ENCODE results near the gene HIP1R. TPM values are rescaled to one million over a fixed set of nuclear protein-coding genes. Genes with fewer than 3 reads are reported as not detected.
A peak's percentile ranks its signal among the peaks of the same experiment; 100 is the strongest.

Gene HIP1R
- total and polyA plus RNA-seq, 2 of the 13 experiments (the other 11 are each of a cell fraction or from before 2014, with no cell fraction given): 18.4 to 25.5 TPM

DNA sequence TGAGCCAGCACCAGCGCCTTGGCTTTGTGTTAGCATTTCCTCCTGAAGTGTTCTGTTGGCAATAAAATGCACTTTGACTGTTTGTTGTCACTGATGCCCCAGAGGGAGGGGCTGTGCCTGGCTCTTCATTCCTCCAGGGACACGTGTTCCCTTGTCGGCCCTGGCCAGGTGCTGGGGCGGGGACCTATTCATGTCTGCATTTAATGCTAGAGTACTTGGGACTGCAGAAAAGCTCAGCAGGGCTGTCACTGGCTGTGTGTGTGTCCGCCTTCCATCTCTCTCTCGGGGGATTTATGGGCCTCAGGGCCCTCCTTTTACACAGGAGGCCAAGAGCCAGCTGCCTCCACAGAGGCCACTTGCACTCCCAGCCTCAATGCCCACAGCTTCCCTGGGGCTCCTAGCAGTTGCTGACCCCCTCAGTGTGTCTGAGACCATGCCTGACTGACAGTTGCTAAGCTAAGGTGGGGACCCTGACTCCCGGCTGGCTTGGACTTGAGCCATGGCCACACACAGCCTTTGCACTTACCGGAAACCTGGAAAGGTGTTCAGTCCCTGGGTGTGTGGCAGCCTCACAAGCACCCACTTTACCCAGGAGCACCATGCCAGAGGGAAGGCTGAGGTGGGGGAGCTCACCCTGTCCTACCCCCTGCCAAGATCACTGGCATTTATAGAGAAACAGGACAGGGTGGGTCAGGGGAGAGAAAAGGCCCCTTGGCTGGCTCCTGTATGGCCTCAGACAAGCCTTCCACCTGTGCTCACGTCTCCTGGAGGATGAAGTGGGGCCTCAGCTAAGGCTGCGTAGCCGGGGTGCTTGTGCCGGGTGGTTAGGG, 27.8 kb downstream of the HIP1R start (continued):
- no peak for TF ChIP-seq PCBP1 (IDR thresholded peaks at IDR 0.05; ENCODE audit: borderline replicate concordance, low read depth, low read length)
- TF ChIP-seq MAZ (IDR thresholded peaks at IDR 0.05; ENCODE audit: borderline replicate concordance, low read depth, low read length): no peak
- no peak for TF ChIP-seq MAZ (CRISPR knock-in tag; IDR thresholded peaks at IDR 0.05; ENCODE audit: low read depth)
- TF ChIP-seq IRF2 (CRISPR knock-in tag; IDR thresholded peaks at IDR 0.05): peak; percentile 14; the same call in 1 of the 2 replicates
- TF ChIP-seq ZNF264 (CRISPR knock-in tag; IDR thresholded peaks at IDR 0.05): no peak
- TF ChIP-seq ZC3H4 (CRISPR knock-in tag; IDR thresholded peaks at IDR 0.05; ENCODE audit: borderline replicate concordance): no peak
- no peak for TF ChIP-seq HMG20A (CRISPR knock-in tag; IDR thresholded peaks at IDR 0.05; ENCODE audit: borderline replicate concordance)
- peak; percentile 32; the same call in 1 of the 2 replicates for TF ChIP-seq PHF21A (CRISPR knock-in tag; IDR thresholded peaks at IDR 0.05)
- no peak for TF ChIP-seq PRMT3 (CRISPR knock-in tag; IDR thresholded peaks at IDR 0.05; ENCODE audit: borderline replicate concordance, low read depth)
- TF ChIP-seq DMAP1 (CRISPR knock-in tag; IDR thresholded peaks at IDR 0.05): no peak
- TF ChIP-seq, protein P1, sequence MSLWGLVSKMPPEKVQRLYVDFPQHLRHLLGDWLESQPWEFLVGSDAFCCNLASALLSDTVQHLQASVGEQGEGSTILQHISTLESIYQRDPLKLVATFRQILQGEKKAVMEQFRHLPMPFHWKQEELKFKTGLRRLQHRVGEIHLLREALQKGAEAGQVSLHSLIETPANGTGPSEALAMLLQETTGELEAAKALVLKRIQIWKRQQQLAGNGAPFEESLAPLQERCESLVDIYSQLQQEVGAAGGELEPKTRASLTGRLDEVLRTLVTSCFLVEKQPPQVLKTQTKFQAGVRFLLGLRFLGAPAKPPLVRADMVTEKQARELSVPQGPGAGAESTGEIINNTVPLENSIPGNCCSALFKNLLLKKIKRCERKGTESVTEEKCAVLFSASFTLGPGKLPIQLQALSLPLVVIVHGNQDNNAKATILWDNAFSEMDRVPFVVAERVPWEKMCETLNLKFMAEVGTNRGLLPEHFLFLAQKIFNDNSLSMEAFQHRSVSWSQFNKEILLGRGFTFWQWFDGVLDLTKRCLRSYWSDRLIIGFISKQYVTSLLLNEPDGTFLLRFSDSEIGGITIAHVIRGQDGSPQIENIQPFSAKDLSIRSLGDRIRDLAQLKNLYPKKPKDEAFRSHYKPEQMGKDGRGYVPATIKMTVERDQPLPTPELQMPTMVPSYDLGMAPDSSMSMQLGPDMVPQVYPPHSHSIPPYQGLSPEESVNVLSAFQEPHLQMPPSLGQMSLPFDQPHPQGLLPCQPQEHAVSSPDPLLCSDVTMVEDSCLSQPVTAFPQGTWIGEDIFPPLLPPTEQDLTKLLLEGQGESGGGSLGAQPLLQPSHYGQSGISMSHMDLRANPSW (CRISPR knock-in tag; IDR thresholded peaks at IDR 0.05; ENCODE audit: borderline replicate concordance): no peak
- TF ChIP-seq NONO (IDR thresholded peaks at IDR 0.05): no peak
- TF ChIP-seq NONO (CRISPR knock-in tag; conservative IDR thresholded peaks at IDR 0.05): 0 out of 2 replicates have a peak, but pooled peaks have one; percentile 39
- TF ChIP-seq ZNF543 (CRISPR knock-in tag; IDR thresholded peaks at IDR 0.05): no peak
- TF ChIP-seq ZNF10 (CRISPR knock-in tag; IDR thresholded peaks at IDR 0.05; ENCODE audit: borderline replicate concordance, low read depth): no peak
- TF ChIP-seq ZNF788 (CRISPR knock-in tag; IDR thresholded peaks at IDR 0.05; ENCODE audit: borderline replicate concordance): no peak
- no peak for TF ChIP-seq IKZF4 (CRISPR knock-in tag; IDR thresholded peaks at IDR 0.05; ENCODE audit: borderline replicate concordance, low read depth, not compliant biosample characterization)
- TF ChIP-seq, protein P2, sequence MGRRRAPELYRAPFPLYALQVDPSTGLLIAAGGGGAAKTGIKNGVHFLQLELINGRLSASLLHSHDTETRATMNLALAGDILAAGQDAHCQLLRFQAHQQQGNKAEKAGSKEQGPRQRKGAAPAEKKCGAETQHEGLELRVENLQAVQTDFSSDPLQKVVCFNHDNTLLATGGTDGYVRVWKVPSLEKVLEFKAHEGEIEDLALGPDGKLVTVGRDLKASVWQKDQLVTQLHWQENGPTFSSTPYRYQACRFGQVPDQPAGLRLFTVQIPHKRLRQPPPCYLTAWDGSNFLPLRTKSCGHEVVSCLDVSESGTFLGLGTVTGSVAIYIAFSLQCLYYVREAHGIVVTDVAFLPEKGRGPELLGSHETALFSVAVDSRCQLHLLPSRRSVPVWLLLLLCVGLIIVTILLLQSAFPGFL (CRISPR knock-in tag; IDR thresholded peaks at IDR 0.05): no peak
- TF ChIP-seq BRCA1 (CRISPR knock-in tag; IDR thresholded peaks at IDR 0.05): no peak
- TF ChIP-seq ATF7-NPFF (CRISPR knock-in tag; IDR thresholded peaks at IDR 0.05; ENCODE audit: low read depth): no peak

Data from HepG2 (cell line).